LNCaP clone FGC (cell line): ENCODE data around the gene ATP2B1.

Source experiments
- DNase-seq: peaks from one replicate; pipeline ENCODE4 v3.0.0-alpha.2; 2011; ENCODE audit warnings: low read depth
- H3K4me3 ChIP-seq: 2 replicates; pipeline ENCODE4 v1.5.1; 2011; ENCODE audit warnings: mild to moderate bottlenecking, low read depth, low read length, control low read depth
- CTCF ChIP-seq: IDR thresholded peaks from 2 replicates; pipeline ENCODE4 v1.5.1; 2012; ENCODE audit warnings: mild to moderate bottlenecking; ENCODE audit not compliant: control insufficient read depth, insufficient read depth; ENCODE audit errors: extremely low read depth

Gene ATP2B1

GRCh38 chr12:89566615-89567014, 142.0 kb downstream of the ATP2B1 start:
- TF ChIP-seq CTCF: no peak
- no peak overlapping the region for H3K4me3 ChIP-seq
- DNase-seq: no peak

- no peak for DNase-seq
- no peak overlapping the region for H3K4me3 ChIP-seq
- no peak for TF ChIP-seq CTCF
Observed at GRCh38 chr12:89565002-89565401, 143.6 kb downstream of the ATP2B1 start.

GRCh38 chr12:89559753-89560152, 148.9 kb downstream of the ATP2B1 start:
- DNase-seq: no peak
- H3K4me3 ChIP-seq: no peak overlapping the region
- TF ChIP-seq CTCF: no peak

GRCh38 chr12:89556976-89557375, 151.7 kb downstream of the ATP2B1 start:
- H3K4me3 ChIP-seq: no peak overlapping the region
- no peak for TF ChIP-seq CTCF
- DNase-seq: no peak

- TF ChIP-seq CTCF: no peak
- no peak overlapping the region for H3K4me3 ChIP-seq
- DNase-seq: no peak
Observed at GRCh38 chr12:89552376-89552775, 156.3 kb downstream of the ATP2B1 start.

GRCh38 chr12:89551747-89552146, 156.9 kb downstream of the ATP2B1 start:
- H3K4me3 ChIP-seq: no peak overlapping the region
- no peak for TF ChIP-seq CTCF
- no peak for DNase-seq

- H3K4me3 ChIP-seq: no peak overlapping the region
- no peak for TF ChIP-seq CTCF
- DNase-seq: no peak
Observed at GRCh38 chr12:89547101-89547500, 161.5 kb downstream of the ATP2B1 start.
